Measurements from ENCODE around the gene GRM1. TPM values are rescaled to one million over a fixed set of nuclear protein-coding genes. Genes with fewer than 3 reads are reported as not detected.
"Not testable (repeated sequence)": the region's sequence is repeated elsewhere in the genome, so short reads cannot be mapped to it uniquely, and the experiment has no call there.

Gene GRM1
- total and polyA plus RNA-seq, 4 experiments from 2014 or later = not detected

DNA sequence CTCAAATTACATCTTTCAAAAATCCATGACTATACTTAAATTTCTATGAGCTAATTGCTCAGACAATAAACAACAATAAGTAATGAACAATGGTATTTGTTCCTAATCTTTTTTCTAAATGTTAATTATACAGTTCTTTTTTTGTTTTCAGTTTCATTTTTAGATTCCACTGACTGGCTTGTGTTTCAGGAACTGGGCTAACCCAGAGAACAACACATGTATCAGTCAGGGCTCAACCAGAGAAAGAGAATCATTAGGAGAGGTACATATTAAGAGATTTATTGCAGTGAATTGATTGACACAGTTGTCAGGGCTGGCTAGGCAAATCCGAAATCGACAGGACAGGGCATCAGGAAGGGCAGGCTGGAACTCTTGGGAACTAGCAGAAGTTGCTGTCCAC, 182.8 kb downstream of the GRM1 start:
- ChIA-PET POLR2A (ENCODE audit: partially characterized antibody) (no interaction called here), CTCF (ENCODE audit: partially characterized antibody) (no interaction called here)
- no peak for DNase-seq
- no peak overlapping the region for H3K27ac ChIP-seq (ENCODE audit: low read depth, low read length)
- no peaks in the 10 kb centered on the region for H3K36me3 ChIP-seq (ENCODE audit: insufficient read depth, low read length)
- H3K27me3 ChIP-seq (ENCODE audit: insufficient read depth, low read length) = no peaks in the 10 kb centered on the region
- H3K4me3 ChIP-seq (ENCODE audit: low read length in 2 of 2) = no peak overlapping the region
- H3K36me3 Mint-ChIP-seq = no peaks in the 10 kb centered on the region
- H3K4me1 ChIP-seq (ENCODE audit: insufficient read depth, low read length) = no peaks in the 10 kb centered on the region
- H3K9me3 ChIP-seq (ENCODE audit: control insufficient read depth in 1 of 2, low read length in 2 of 2) = no peaks in the 10 kb centered on the region
- peak overlapping the region in 1 of 8 donors; percentile 7 for H3K4me3 Mint-ChIP-seq
- H3K27me3 Mint-ChIP-seq = peaks cover 0 to 2% of the 10 kb centered on the region in 2 donors
- intact Hi-C loops (cut with micrococcal nuclease) = no loop called here
- H3K27ac Mint-ChIP-seq = no peak overlapping the region
- peaks cover 0 to 2% (median 0%) of the 10 kb centered on the region in 8 donors for H3K9me3 Mint-ChIP-seq
- peaks cover 0 to 4% (median under 1%) of the 10 kb centered on the region in 4 donors for H3K4me1 Mint-ChIP-seq

DNA sequence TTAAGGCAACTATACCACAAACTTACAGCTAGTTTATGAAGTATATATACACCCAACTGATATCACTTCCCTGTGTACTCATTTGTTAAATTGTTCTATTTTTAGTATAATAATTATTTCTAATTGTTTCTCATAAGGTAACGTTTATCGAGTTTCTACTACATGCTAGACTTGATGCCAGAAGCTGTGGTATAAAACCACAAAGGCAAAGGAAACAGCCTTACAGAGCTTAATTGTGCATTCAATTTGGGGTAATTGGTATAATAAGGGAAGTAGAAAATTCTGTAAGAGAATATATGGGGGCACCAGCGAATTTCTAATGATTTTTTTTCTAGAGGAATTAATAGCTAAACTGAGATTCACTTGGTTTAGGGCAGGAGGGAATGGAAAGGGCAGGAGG, 183.9 kb downstream of the GRM1 start:
- POLR2A ChIA-PET (ENCODE audit: partially characterized antibody) = no interaction called here
- no peaks in the 10 kb centered on the region for H3K27me3 ChIP-seq (ENCODE audit: insufficient read depth, low read length)
- no peak for DNase-seq
- Mint-ChIP-seq H3K27me3 (peaks cover 0 to 2% of the 10 kb centered on the region in 2 donors), H3K4me3 (no peak overlapping the region), H3K4me1 (peaks cover 0 to 4% (median under 1%) of the 10 kb centered on the region in 4 donors), H3K9me3 (peaks cover 0 to 2% (median 0%) of the 10 kb centered on the region in 8 donors), H3K27ac (no peak overlapping the region), H3K36me3 (no peaks in the 10 kb centered on the region)
- intact Hi-C loops (cut with micrococcal nuclease) = no loop called here
- no peaks in the 10 kb centered on the region for H3K36me3 ChIP-seq (ENCODE audit: insufficient read depth, low read length)
- no peak overlapping the region for H3K27ac ChIP-seq (ENCODE audit: low read depth, low read length)
- H3K4me3 ChIP-seq (ENCODE audit: low read length in 2 of 2) = no peak overlapping the region
- CTCF ChIA-PET (ENCODE audit: partially characterized antibody) = no interaction called here
- no peaks in the 10 kb centered on the region for H3K9me3 ChIP-seq (ENCODE audit: control insufficient read depth in 1 of 2, low read length in 2 of 2)
- no peaks in the 10 kb centered on the region for H3K4me1 ChIP-seq (ENCODE audit: insufficient read depth, low read length)

- Mint-ChIP-seq H3K27ac (no peak overlapping the region), H3K36me3 (no peaks in the 10 kb centered on the region), H3K4me3 (no peak overlapping the region), H3K27me3 (peaks cover 0 to 2% of the 10 kb centered on the region in 2 donors), H3K9me3 (no peaks in the 10 kb centered on the region), H3K4me1 (no peaks in the 10 kb centered on the region)
- Histone ChIP-seq H3K4me1 (ENCODE audit: insufficient read depth, low read length) (no peaks in the 10 kb centered on the region), H3K36me3 (ENCODE audit: insufficient read depth, low read length) (no peaks in the 10 kb centered on the region), H3K27me3 (ENCODE audit: insufficient read depth, low read length) (no peaks in the 10 kb centered on the region), H3K9me3 (ENCODE audit: control insufficient read depth in 1 of 2, low read length in 2 of 2) (no peaks in the 10 kb centered on the region), H3K4me3 (ENCODE audit: low read length in 2 of 2) (no peak overlapping the region), H3K27ac (ENCODE audit: low read depth, low read length) (no peak overlapping the region)
- intact Hi-C loops (cut with micrococcal nuclease) = no loop called here
- POLR2A ChIA-PET (ENCODE audit: partially characterized antibody) = no interaction called here
- no peak for DNase-seq
- CTCF ChIA-PET (ENCODE audit: partially characterized antibody) = no interaction called here
Observed at GRCh38 chr6:146219101-146219500, 190.2 kb downstream of the GRM1 start.

GRCh38 chr6:146224449-146224848, 195.6 kb downstream of the GRM1 start:
- intact Hi-C loops (cut with micrococcal nuclease) = no loop called here
- no peaks in the 10 kb centered on the region for H3K4me1 Mint-ChIP-seq
- POLR2A ChIA-PET (ENCODE audit: partially characterized antibody) = no interaction called here
- H3K4me3 Mint-ChIP-seq = no peak overlapping the region
- no peaks in the 10 kb centered on the region for H3K36me3 Mint-ChIP-seq
- H3K27ac Mint-ChIP-seq = no peak overlapping the region
- H3K9me3 Mint-ChIP-seq = no peaks in the 10 kb centered on the region
- H3K27me3 ChIP-seq (ENCODE audit: insufficient read depth, low read length) = no peaks in the 10 kb centered on the region
- H3K4me3 ChIP-seq (ENCODE audit: low read length in 2 of 2) = no peak overlapping the region
- CTCF ChIA-PET (ENCODE audit: partially characterized antibody) = no interaction called here
- no peaks in the 10 kb centered on the region for H3K27me3 Mint-ChIP-seq
- no peaks in the 10 kb centered on the region for H3K4me1 ChIP-seq (ENCODE audit: insufficient read depth, low read length)
- no peak overlapping the region for H3K27ac ChIP-seq (ENCODE audit: low read depth, low read length)
- H3K36me3 ChIP-seq (ENCODE audit: insufficient read depth, low read length) = no peaks in the 10 kb centered on the region
- H3K9me3 ChIP-seq (ENCODE audit: control insufficient read depth in 1 of 2, low read length in 2 of 2) = no peaks in the 10 kb centered on the region
- no peak for DNase-seq

DNA sequence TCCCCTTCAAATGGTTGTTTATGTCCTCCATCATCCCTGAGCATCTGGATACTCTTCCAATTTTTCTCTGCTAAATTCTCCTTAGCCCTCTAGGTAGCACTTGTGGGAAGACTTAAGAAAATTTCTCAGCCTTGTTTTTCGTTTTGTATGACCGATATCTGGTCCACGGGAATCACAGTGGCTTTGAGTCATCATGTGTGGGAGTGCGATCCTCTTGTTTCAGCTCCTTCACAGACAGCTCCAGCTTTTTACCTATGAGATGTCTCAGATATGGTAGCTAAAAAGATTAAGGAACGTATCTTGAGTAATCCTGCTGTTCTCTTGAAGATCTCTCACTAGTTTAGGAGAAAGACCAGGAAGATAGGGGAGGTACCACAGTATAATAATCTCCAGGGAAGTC, 196.1 kb downstream of the GRM1 start:
- intact Hi-C loops (cut with micrococcal nuclease) = no loop called here

DNA sequence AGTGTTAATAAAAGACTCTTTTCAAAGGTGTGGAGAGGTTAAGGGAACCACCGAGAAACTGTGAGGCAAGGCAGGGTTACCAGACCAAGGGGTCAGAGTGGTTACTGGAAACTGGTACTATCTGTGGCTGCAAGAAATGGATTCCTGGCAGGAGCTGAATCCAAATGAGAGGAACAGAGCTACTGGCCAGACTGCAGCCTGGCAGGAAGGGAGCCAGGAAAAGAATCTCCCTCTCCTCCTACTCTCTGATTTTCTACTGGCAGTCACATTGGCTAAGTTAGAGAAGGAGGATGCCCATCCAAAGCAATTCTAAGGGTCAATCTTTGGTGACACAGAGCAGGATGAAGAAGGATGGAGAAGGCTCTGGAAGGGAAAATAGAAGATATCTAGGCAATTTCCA, 211.5 kb downstream of the GRM1 start:
- Mint-ChIP-seq H3K4me3 (no peak overlapping the region), H3K9me3 (peaks cover 0 to 15% (median 9%) of the 10 kb centered on the region in 8 donors)

More for the DNA sequence above, 196.1 kb downstream of the GRM1 start:
- Histone ChIP-seq H3K27ac (ENCODE audit: low read depth, low read length) (no peak overlapping the region), H3K27me3 (ENCODE audit: insufficient read depth, low read length) (no peaks in the 10 kb centered on the region), H3K4me3 (ENCODE audit: low read length in 2 of 2) (no peak overlapping the region), H3K36me3 (ENCODE audit: insufficient read depth, low read length) (no peaks in the 10 kb centered on the region), H3K9me3 (ENCODE audit: control insufficient read depth in 1 of 2, low read length in 2 of 2) (no peaks in the 10 kb centered on the region), H3K4me1 (ENCODE audit: insufficient read depth, low read length) (no peaks in the 10 kb centered on the region)
- Mint-ChIP-seq H3K27ac (no peak overlapping the region), H3K9me3 (no peaks in the 10 kb centered on the region), H3K36me3 (no peaks in the 10 kb centered on the region), H3K4me1 (no peaks in the 10 kb centered on the region), H3K4me3 (no peak overlapping the region), H3K27me3 (no peaks in the 10 kb centered on the region)
- ChIA-PET CTCF (ENCODE audit: partially characterized antibody) (no interaction called here), POLR2A (ENCODE audit: partially characterized antibody) (no interaction called here)
- no peak for DNase-seq

GRCh38 chr6:146240807-146241206, 211.9 kb downstream of the GRM1 start:
- intact Hi-C loops (cut with micrococcal nuclease) = loop anchor here (10.0 kb wide), 1 partner anchor 1156 kb away; no protein-coding TSS in a partner anchor
- Mint-ChIP-seq H3K36me3 (no peaks in the 10 kb centered on the region), H3K27ac (no peak overlapping the region), H3K4me3 (no peak overlapping the region), H3K9me3 (peaks cover 0 to 15% (median 7%) of the 10 kb centered on the region in 8 donors), H3K4me1 (no peaks in the 10 kb centered on the region), H3K27me3 (no peaks in the 10 kb centered on the region)
- POLR2A ChIA-PET (ENCODE audit: partially characterized antibody) = no interaction called here
- no peak overlapping the region for H3K4me3 ChIP-seq (ENCODE audit: low read length in 2 of 2)
- H3K9me3 ChIP-seq (ENCODE audit: control insufficient read depth in 1 of 2, low read length in 2 of 2) = no peaks in the 10 kb centered on the region
- no peaks in the 10 kb centered on the region for H3K27me3 ChIP-seq (ENCODE audit: insufficient read depth, low read length)
- CTCF ChIA-PET (ENCODE audit: partially characterized antibody) = no interaction called here
- no peaks in the 10 kb centered on the region for H3K36me3 ChIP-seq (ENCODE audit: insufficient read depth, low read length)
- H3K4me1 ChIP-seq (ENCODE audit: insufficient read depth, low read length) = no peaks in the 10 kb centered on the region
- DNase-seq = no peak
- H3K27ac ChIP-seq (ENCODE audit: low read depth, low read length) = no peak overlapping the region

More for the DNA sequence above, 211.5 kb downstream of the GRM1 start:
- no peak overlapping the region for H3K4me3 ChIP-seq (ENCODE audit: low read length in 2 of 2)
- ChIA-PET POLR2A (ENCODE audit: partially characterized antibody) (no interaction called here), CTCF (ENCODE audit: partially characterized antibody) (no interaction called here)
- no peaks in the 10 kb centered on the region for H3K9me3 ChIP-seq (ENCODE audit: control insufficient read depth in 1 of 2, low read length in 2 of 2)
- H3K27me3 ChIP-seq (ENCODE audit: insufficient read depth, low read length) = no peaks in the 10 kb centered on the region
- Mint-ChIP-seq H3K36me3 (no peaks in the 10 kb centered on the region), H3K27me3 (no peaks in the 10 kb centered on the region), H3K27ac (no peak overlapping the region), H3K4me1 (no peaks in the 10 kb centered on the region)
- intact Hi-C loops (cut with micrococcal nuclease) = loop anchor here (10.0 kb wide), 1 partner anchor 1156 kb away; no protein-coding TSS in a partner anchor
- no peaks in the 10 kb centered on the region for H3K36me3 ChIP-seq (ENCODE audit: insufficient read depth, low read length)
- no peak overlapping the region for H3K27ac ChIP-seq (ENCODE audit: low read depth, low read length)
- no peak for DNase-seq
- H3K4me1 ChIP-seq (ENCODE audit: insufficient read depth, low read length) = no peaks in the 10 kb centered on the region

DNA sequence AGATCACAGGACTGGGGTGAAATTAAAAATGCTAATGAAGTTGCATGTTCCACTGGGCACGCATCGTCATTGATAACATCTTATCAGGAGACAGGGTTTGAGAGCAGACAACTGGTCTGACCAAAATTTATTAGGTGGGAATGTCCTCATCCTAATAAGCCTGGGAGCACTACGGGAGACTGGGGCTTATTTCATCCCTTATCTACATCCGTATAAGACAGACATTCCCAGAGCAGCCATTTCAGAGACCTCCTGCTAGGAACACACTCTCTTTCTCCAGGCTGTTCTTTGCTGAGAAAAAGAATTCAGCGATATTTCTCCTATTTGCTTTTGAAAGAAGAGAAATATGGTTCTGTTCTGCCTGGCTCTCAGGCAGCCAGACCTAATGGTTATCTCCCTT, 214.8 kb downstream of the GRM1 start:
- H3K4me1 Mint-ChIP-seq; H3K4me3 ChIP-seq (ENCODE audit: low read length in 2 of 2); H3K27ac Mint-ChIP-seq; CTCF ChIA-PET (ENCODE audit: partially characterized antibody); DNase-seq; H3K36me3 Mint-ChIP-seq; POLR2A ChIA-PET (ENCODE audit: partially characterized antibody); H3K36me3 ChIP-seq (ENCODE audit: insufficient read depth, low read length); H3K9me3 ChIP-seq (ENCODE audit: control insufficient read depth in 1 of 2, low read length in 2 of 2); H3K27ac ChIP-seq (ENCODE audit: low read depth, low read length); H3K27me3 Mint-ChIP-seq; H3K27me3 ChIP-seq (ENCODE audit: insufficient read depth, low read length); H3K4me3 Mint-ChIP-seq; H3K4me1 ChIP-seq (ENCODE audit: insufficient read depth, low read length): not testable (repeated sequence)
- peaks cover 0 to 19% (median 10%) of the 10 kb centered on the region in 8 donors for H3K9me3 Mint-ChIP-seq
- intact Hi-C loops (cut with micrococcal nuclease) = loop anchor here (10.0 kb wide), 1 partner anchor 1159 kb away; no protein-coding TSS in a partner anchor
